K562 (cell line): ENCODE measurements around the gene MS4A8. TPM values are rescaled to one million over a fixed set of nuclear protein-coding genes. Genes with fewer than 3 reads are reported as not detected.
"Not testable (repeated sequence)": the region's sequence is repeated elsewhere in the genome, so short reads cannot be mapped to it uniquely, and the experiment has no call there.

Experiments used
- ATAC-seq: fragments of 200-7000 bp; cut with Tn5 transposase; 3 replicates; pipeline ENCODE4 v1.9.1; 2020; ENCODE audit warnings: moderate library complexity
- BruUV-seq: library from RNA; stranded (reverse); fragments of 400-500 nt; replicated peaks from 2 replicates; lab custom pipeline; 2021; lab: Mats Ljungman, UMichigan
- CTCF ChIA-PET: fragments of 300-600 bp; formaldehyde crosslinking; extraction: SDS; loops from one replicate; lab custom pipeline; 2021; ENCODE audit warnings: low intra/inter-chr PET ratio; lab: Yijun Ruan, JAX
- POLR2A ChIA-PET: fragments of 300-600, 350-650 bp; sonication (Branson Sonifier 250); formaldehyde crosslinking; extraction: SDS; loops from one replicate; lab custom pipeline; 2021; ENCODE audit warnings: antibody characterized with exemption, inconsistent platforms; lab: Yijun Ruan, JAX
- DNase-seq, 4 experiments: peaks; one replicate each; pipeline versions ENCODE4 v3.0.0 to v3.0.0-alpha.2; 2011 to 2018; ENCODE audit warnings: low spot score in 3 of 4, mixed read lengths in 3 of 4; ENCODE audit errors: extremely low read depth in 1 of 4
- FAIRE-seq: peaks from 2 replicates; lab custom pipeline; 2011; peaks lifted over from hg19 to GRCh38; lab: Jason Lieb, UNC
- H2AFZ ChIP-seq: 2 replicates; pipeline ENCODE4 v1.6.0; 2011; ENCODE audit warnings: low read depth, low read length, control low read depth, inconsistent platforms
- H3K27ac ChIP-seq: fragments of 200-600 bp; 3 replicates; pipeline ENCODE4 v1.8.0; 2011; ENCODE audit warnings: low read depth, mild to moderate bottlenecking, control low read depth, inconsistent platforms, low read length, moderate library complexity, mixed read lengths; ENCODE audit errors: extremely low read depth
- H3K27me3 ChIP-seq, 2 experiments: fragments of 300-600 bp in 1 of 2; 2 replicates in 1 of 2; 3 replicates in 1 of 2; pipeline versions ENCODE4 v1.6.0 to v1.8.0; 2011; ENCODE audit warnings: inconsistent platforms in 2 of 2, low read length in 2 of 2, mild to moderate bottlenecking in 1 of 2, mixed read lengths in 1 of 2, moderate library complexity in 1 of 2; ENCODE audit not compliant: control insufficient read depth in 2 of 2, insufficient read depth in 2 of 2
- H3K36me3 ChIP-seq: fragments of 300-600 bp; 3 replicates; pipeline ENCODE4 v1.8.0; 2011; ENCODE audit warnings: mild to moderate bottlenecking, low read length, inconsistent platforms; ENCODE audit not compliant: control insufficient read depth, insufficient read depth
- H3K4me1 ChIP-seq, 2 experiments: fragments of 200-600 bp in 1 of 2; replicated peaks in 1 of 2; 2 replicates in 1 of 2; 3 replicates in 1 of 2; pipeline versions ENCODE4 v1.5.1 to v1.8.0; 2011; ENCODE audit warnings: inconsistent platforms in 2 of 2, low read length in 2 of 2, mild to moderate bottlenecking in 1 of 2, mixed read lengths in 1 of 2, moderate library complexity in 1 of 2; ENCODE audit not compliant: control insufficient read depth in 2 of 2, insufficient read depth in 2 of 2
- H3K4me2 ChIP-seq: 2 replicates; pipeline ENCODE4 v1.6.1; 2011; ENCODE audit warnings: low read length, control low read depth, inconsistent platforms, mixed read lengths; ENCODE audit not compliant: insufficient read depth
- H3K4me3 ChIP-seq: fragments of 200-600 bp; sonication (generic), shearing (Covaris generic); 2 replicates; pipeline ENCODE4 v1.5.1; 2016; ENCODE audit warnings: control low read depth, inconsistent platforms
- H3K79me2 ChIP-seq: fragments of 200-600 bp; 3 replicates; pipeline ENCODE4 v1.8.0; 2011; ENCODE audit warnings: low read length, inconsistent platforms; ENCODE audit not compliant: control insufficient read depth, insufficient read depth
- H3K9ac ChIP-seq, 2 experiments: 2 replicates each; pipeline versions ENCODE4 v1.6.0 to v1.6.1; 2011; ENCODE audit warnings: low read depth in 2 of 2, low read length in 2 of 2, control low read depth in 1 of 2, inconsistent platforms in 1 of 2, mild to moderate bottlenecking in 1 of 2, mixed read lengths in 1 of 2; ENCODE audit not compliant: insufficient read depth in 1 of 2
- H3K9me1 ChIP-seq: one replicate; pipeline ENCODE4 v1.6.0; 2011; ENCODE audit warnings: inconsistent platforms, mild to moderate bottlenecking, low read length, moderate library complexity; ENCODE audit not compliant: control insufficient read depth, insufficient read depth
- H3K9me3 ChIP-seq: replicated peaks from 2 replicates; pipeline ENCODE4 v1.5.1; 2011; ENCODE audit warnings: low read depth, low read length, inconsistent platforms; ENCODE audit not compliant: control insufficient read depth, insufficient read depth
- H4K20me1 ChIP-seq: replicated peaks from 2 replicates; pipeline ENCODE4 v1.6.1; 2011; ENCODE audit warnings: low read length, inconsistent platforms, mixed read lengths; ENCODE audit not compliant: control insufficient read depth, insufficient read depth
- CBX1 ChIP-seq: sonication (generic); IDR thresholded peaks from 2 replicates; pipeline ENCODE4 v1.6.1; 2016; ENCODE audit warnings: antibody characterized with exemption, low read depth, mild to moderate bottlenecking
- CBX3 ChIP-seq, 2 experiments: IDR thresholded peaks; 1 replicate in 1 of 2; 2 replicates in 1 of 2; pipeline ENCODE4 v1.6.1; 2012; ENCODE audit warnings: inconsistent platforms in 2 of 2, low read length in 2 of 2, borderline replicate concordance in 1 of 2, control low read depth in 1 of 2
- CEBPB ChIP-seq: fragments of 450-650 bp; IDR thresholded peaks from 2 replicates; pipeline ENCODE4 v1.6.1; 2016; ENCODE audit warnings: missing genetic modification characterization, missing compliant biosample characterization
- CEBPZ ChIP-seq: fragments of 150-350 bp; IDR thresholded peaks from 2 replicates; pipeline ENCODE4 v1.6.1; 2014; ENCODE audit warnings: low read depth, mild to moderate bottlenecking, low read length, borderline replicate concordance
- NFIC ChIP-seq: fragments of 450-650 bp; IDR thresholded peaks from 2 replicates; pipeline ENCODE4 v1.6.1; 2017; ENCODE audit warnings: mild to moderate bottlenecking, inconsistent platforms
- RBM14 ChIP-seq: fragments of 200-400 bp; formaldehyde crosslinking; IDR thresholded peaks from 2 replicates; pipeline ENCODE4 v1.6.1; 2018; ENCODE audit warnings: low read depth, mild to moderate bottlenecking, low read length, moderate library complexity, borderline replicate concordance; ENCODE audit not compliant: insufficient read depth
- TRIM28 ChIP-seq: fragments of 450-650 bp; IDR thresholded peaks from 2 replicates; pipeline ENCODE4 v1.6.1; 2017
- ZFP36 ChIP-seq: fragments of 150-350 bp; IDR thresholded peaks from 2 replicates; pipeline ENCODE4 v1.6.1; 2018; ENCODE audit warnings: low read length, low read depth; ENCODE audit not compliant: partially characterized antibody
- WGBS: fragments of 100-300 bp; shearing (Covaris generic); methylation state at CpG from one replicate; pipeline ENCODE4 v1.1.6; 2016; ENCODE audit warnings: low coverage, mixed read lengths; ENCODE audit not compliant: insufficient coverage; ENCODE audit errors: missing lambda C conversion rate; 5-methylcytosine and 5-hydroxymethylcytosine counted together
- in situ Hi-C: fragments of 300-500 bp; cut with MboI; formaldehyde crosslinking; loops from 4 replicates; pipeline ENCODE4 v1.15.0; 2018; ENCODE audit warnings: inconsistent platforms, mixed read lengths
- intact Hi-C: fragments of 100-400 bp; cut with micrococcal nuclease; formaldehyde crosslinking; loops from 2 replicates; pipeline ENCODE4 v1.14.2; 2022
- polyA plus RNA-seq, 8 experiments: library from polyadenylated mRNA; depleted of rRNA in 4 of 8; stranded (reverse) in 5 of 8; unstranded in 3 of 8; fragments of >200 nt; fragmentation: Nextera tagmentation in 2 of 8; fragmentation: Illumina TruSeq in 1 of 8; extraction: Ambion mirVana in 2 of 8; extraction: Trizol in 1 of 8; gene quantifications; 2 replicates each; pipeline versions ENCODE4 v1.2.1 to v1.2.3, GENCODE V29; 2011 to 2014; ENCODE audit warnings: inconsistent platforms in 1 of 8, missing spikeins in 1 of 8
- total RNA-seq, 7 experiments: library from RNA; depleted of rRNA in 6 of 7; stranded (reverse); fragments of >200 nt in 6 of 7; fragmentation: Illumina TruSeq in 2 of 7; extraction: Trizol in 2 of 7; gene quantifications; 2 replicates each; pipeline versions ENCODE4 v1.2.1 to v1.2.3, GENCODE V29; 2011 to 2021; ENCODE audit warnings: low replicate concordance in 1 of 7

MS4A8 gene
- total and polyA plus RNA-seq, 9 of the 15 experiments (the other 6 are each of a cell fraction or from before 2014, with no cell fraction given) = not detected

- no peak for TF ChIP-seq CBX1
- no peak for TF ChIP-seq CEBPB (tag)
- no peak for TF ChIP-seq RBM14
These were observed 27.2 kb upstream of the MS4A8 start (continued) for GRCh38 chr11:60672255-60672654.

- H2AFZ ChIP-seq, H3K36me3 ChIP-seq, BruUV-seq, H3K4me2 ChIP-seq, H3K79me2 ChIP-seq, ATAC-seq, H4K20me1 ChIP-seq: not testable (repeated sequence)
- WGBS = 0% methylated on average over 2 of the region's 2 CpGs
- TF ChIP-seq TRIM28 = peak; percentile 56; the same call in 1 of the 2 replicates
- TF ChIP-seq CBX3 (IDR thresholded peaks at IDR 0.05; ENCODE audit: borderline replicate concordance in 1 of 2, low read length in 2 of 2) = 0 out of 3 replicates have a peak, but pooled peaks of 1 of the 2 experiments have one; percentile 25
- peak; percentile 88 for TF ChIP-seq ZFP36
- 0 out of 2 replicates have a peak, but pooled peaks have one; percentile 28 for TF ChIP-seq NFIC
- TF ChIP-seq CEBPZ = peak; percentile 41; the same call in 1 of the 2 replicates
- TF ChIP-seq, all 486 proteins: peak for 5; not testable (repeated sequence) for 481
- H3K9ac ChIP-seq, H3K4me3 ChIP-seq, H3K27ac ChIP-seq, in situ Hi-C loops, H3K4me1 ChIP-seq, intact Hi-C loops, H3K9me3 ChIP-seq, H3K27me3 ChIP-seq, H3K9me1 ChIP-seq, POLR2A ChIA-PET, CTCF ChIA-PET, DNase-seq, FAIRE-seq: not testable (repeated sequence)
These were observed 21.2 kb upstream of the MS4A8 start for GRCh38 chr11:60678231-60678630.
